HT-29 (cell line): Measurements from ENCODE around the gene CCDC27. TPM values are rescaled to one million over a fixed set of nuclear protein-coding genes. Genes with fewer than 3 reads are reported as not detected.
"Not testable (repeated sequence)": the region's sequence is repeated elsewhere in the genome, so short reads cannot be mapped to it uniquely, and the experiment has no call there.

Source experiments
- DNase-seq: peaks from one replicate; pipeline ENCODE4 v3.0.0-alpha.2; 2015; ENCODE audit warnings: low spot score
- total RNA-seq: library from RNA; depleted of rRNA; stranded (reverse); fragments of >200 nt; shearing (Covaris generic); gene quantifications from 2 replicates; pipeline ENCODE4 v1.2.3, GENCODE V29; 2014

The CCDC27 gene
- total RNA-seq, 1 experiment from 2014 or later: not detected

DNA sequence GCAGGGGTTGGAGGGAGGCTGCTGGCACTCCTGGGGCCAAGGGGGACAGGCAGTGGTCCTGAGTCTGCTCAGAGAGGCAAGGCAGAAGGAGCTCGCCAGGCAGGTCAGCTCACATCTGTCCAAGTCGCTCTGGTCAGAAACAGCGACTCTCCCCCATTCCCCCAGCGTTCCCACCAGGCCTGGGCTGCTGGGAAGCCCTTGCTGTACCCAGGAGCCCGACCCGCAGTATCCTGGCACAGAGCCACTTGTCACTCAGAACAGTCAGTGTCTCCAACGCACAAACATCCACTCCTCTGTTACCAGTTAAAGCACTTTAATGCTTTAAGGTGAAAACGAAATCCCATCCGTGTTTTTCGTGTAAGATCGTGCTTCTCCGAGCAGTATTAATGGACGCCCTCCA is 16.6 kb upstream of the CCDC27 start:
- no peak for DNase-seq

DNA sequence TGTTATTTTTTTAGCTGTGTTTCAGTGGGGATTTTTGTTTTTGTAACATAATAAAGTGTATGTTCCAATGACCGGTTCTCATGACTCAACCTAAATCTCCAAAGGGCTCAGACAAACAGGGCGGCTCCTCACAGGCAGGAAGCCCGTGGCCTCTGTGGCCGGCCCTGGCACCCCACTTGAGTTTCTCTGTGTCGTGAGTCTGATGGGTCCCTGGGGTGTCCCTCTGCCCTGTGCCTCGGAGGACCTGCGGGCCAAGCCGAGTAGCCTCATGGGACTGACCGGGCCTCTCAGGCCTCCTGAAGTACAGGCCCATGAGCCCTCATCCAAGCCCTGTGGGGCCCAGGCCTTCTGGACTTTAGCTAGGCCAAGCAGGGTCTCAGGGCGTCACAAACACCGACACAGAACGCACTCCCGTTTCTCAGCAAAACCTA is 16.1 kb upstream of the CCDC27 start:
- DNase-seq: no peak

DNA sequence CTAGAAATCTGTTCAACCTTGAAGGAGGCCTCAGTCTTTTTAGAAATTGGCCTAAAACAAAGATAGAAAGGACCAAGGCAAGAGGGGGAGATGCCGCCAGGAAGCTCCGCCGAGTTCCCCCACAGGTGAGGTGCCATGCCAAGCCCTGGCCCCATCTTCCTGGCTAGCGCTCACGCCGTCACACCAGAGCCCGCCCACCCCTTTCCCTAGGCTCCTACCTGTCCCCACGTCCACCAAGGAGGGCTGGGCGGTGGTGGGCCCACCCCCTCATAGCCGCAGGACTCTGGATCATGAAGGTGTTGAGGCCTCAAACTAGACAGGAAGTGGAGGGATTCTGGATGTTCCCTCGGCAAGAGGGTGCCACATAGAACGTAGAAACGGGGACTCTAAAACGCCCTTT is 15.5 kb upstream of the CCDC27 start:
- DNase-seq: no peak

DNA sequence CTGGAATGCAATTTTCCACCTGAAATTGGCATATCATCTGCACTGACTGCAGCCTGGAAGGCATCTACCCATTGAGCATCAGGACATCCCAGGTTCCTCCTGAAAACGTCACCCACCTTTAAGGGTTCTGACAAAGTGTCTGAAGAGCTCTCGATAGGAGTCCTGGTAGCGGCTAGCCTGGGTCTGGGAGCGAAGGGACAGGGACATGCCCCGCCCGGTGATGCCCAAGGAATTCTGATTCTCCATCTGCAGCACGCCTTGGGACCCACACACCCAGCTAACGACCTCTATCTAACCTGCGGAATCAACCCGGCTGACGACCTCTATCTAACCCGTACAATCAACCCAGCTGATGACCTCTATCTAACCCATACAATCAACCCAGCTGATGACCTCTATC is 13.3 kb upstream of the CCDC27 start:
- no peak for DNase-seq

DNA sequence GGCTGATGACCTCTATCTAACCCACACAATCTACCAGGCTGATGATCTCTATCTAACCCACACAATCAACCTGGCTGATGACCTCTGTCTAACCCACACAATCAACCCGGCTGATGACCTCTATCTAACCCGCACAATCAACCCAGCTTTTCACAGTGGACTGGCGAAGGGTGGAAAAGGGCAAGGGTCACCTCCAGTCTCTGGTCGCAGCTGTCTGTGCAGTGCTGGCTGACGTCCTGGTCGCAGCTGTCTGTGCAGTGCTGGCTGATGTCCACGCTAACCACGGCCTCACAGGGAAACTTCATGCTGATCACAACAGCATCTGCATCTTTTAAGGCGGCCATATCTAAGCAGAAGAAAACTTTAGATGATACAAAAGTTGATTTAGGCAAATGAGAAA is 12.2 kb upstream of the CCDC27 start:
- DNase-seq: no peak

DNA sequence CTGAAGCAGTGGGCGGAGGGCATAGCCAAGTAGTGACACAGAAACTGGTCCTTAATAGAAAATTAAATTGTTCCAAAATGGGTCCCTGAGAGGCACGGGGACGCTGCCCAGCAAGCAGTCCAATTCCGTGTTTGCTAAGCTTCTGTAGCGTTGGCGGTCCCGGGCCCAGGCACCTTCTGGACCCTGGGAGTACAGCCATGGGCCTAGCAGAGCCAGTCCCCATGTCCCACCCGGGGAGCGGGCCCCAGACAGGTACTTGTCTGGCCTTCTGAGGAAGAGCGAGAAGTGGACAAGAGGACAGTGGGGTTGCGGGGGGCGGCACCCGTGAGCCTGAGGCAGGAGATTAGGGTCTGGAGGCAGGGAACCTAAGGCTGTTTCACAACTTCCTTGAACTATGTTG is 11.5 kb upstream of the CCDC27 start:
- no peak for DNase-seq

DNA sequence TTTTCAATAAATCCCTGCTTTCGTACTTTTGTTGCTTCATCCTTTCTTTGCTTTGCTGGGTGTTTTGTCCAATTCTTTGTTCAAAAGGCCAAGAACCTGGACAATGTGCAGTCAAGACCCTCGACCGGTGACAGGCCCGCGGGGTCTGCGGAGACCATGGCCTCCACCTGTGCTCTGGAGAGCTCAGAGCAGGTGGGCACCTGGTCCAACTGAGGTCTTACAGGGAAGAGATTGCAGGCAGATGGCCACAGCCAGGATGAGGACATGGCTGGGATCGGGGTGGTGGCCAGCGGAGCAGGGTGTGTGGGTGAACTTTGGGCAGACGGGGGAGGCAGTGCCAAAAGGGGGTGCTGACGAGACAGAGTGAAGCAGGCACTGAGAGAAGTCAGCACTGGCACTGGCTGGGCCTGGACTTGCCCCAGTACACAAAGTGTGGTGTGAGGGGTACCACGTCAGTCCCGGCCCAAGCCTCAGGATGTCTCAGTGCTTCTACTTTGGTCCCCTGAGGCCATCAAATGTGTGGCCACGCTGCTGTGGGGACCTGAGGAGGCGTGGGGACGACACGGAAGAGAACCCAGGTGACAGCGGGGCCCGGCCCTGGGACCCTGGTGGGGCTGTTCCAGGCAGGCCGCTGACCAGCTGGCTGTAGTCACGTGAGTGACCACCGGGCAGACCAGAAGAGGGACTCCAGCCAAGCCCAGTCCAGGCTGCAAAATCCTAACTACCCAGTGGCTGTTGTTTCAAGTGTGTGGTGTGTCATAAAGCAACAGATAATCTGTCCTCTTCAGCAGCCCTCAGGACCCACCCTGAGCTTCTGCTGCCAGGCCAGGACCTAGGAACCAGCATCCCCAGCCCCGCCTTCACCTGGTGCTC is 10.4 kb upstream of the CCDC27 start:
- DNase-seq: no peak

DNA sequence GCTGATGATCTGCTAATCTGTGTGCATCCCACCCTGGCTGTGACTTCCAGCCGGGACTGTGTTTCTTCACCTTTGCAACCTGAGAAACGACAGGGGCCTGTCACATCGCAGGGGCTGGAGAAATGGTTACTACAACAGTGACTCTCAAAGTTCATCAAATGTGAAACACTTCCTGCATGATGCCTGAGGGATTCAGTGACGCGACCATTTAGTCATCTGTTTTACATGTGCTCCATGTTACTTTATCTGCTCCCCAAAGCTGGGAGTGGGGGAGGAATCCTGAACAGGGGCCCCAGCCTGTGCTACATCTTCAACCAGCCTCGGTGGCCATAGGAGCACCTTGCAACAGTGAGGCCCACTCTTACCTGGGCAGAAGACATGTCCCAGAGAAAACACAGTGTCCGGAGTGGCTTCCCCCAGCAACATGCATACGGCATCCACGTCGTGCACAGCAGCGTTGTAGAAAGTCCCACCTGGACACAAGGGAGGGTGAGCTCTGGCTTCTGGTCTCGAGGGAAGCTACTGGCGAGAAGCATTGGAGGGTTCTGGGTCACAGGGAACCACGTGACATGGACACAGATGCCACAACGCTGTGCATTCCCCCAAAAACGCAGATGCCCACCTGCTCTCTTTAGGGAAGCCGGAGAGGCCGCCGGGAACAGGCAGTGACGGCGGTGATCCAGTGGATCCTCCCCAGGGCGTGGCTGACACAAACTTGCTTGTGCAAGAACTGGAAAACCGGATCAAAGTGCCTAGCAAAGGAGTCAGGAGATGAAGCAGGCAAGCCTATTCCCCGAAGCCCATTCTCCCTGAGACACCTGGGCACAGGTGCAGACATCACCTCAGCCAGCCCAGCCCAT is 9.6 kb upstream of the CCDC27 start:
- DNase-seq: no peak

DNA sequence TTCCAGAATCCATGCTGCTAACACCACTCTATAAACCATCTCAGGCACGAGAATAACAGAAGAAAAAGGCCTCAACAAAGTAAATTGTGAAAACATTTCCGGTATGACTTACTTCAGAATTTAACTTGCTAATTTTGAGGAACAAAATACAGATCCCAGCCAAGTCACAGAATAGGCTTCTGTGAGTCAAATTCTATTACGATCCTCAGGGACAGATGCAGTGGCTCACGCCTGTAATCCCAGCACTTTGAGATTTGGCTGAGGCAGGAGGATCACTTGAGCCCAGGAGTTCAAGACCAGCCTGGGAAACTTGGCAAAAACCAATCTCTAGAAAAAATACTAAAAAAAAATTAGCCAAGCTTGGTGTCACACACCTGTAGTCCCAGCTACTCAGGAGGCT is 8.8 kb upstream of the CCDC27 start:
- no peak for DNase-seq

DNA sequence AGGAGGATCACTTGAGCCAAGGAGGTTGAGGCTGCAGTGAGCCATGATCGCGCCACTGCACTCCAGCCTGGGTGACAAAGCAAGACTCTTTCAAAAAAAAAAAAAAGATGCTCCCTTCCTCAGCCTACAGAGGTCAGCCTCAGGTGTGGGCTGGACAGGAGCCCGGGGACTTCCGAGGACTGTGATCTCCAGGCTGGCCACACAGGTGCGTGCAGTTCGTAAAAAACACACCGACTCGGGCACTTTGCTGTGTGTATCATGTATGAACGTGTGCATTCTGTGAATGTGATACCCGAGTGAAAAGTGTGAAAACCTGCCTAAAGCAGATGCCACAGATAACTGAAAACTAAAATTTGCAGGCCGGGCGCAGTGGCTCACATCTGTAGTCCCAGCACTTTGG is 8.4 kb upstream of the CCDC27 start:
- DNase-seq: no peak

DNA sequence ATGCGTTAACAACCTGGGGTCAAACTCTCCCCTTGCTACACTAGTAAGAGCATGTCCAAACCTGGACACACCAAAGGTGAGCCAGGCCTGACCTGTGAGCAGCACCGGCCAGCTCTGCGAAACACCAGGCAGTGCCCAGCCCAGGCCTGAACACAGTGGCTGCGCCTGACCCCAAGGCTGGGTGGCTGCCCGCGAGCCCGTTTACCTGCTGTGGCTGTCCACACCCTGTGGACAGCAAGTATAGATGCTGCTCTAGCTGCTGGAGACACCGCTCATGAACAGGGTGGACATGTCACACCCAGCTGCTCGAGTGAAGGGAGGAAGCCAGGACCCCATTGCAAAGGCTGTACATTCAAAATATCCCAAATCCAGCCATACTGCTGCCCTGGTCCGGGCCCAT is 7.6 kb upstream of the CCDC27 start:
- no peak for DNase-seq

DNA sequence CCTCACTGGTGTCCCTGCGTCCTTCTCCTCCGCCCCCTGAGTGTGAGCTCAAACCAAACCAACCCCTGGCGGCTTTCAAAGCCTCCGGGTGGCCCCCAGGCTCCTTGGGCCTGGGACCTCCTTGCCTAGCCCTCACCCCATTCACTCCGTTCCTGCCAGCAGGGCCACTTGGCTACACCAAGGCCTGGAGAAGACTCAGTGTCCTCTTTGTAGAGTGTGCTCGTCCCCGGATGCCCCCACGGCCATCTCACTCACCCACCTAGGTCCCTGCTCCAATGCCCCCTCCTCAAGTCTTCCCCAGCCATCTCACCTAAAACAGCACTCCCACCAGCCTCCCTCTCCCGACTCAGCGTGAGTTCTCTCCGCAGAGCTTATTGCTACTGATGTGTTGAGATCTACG is 7.2 kb upstream of the CCDC27 start:
- no peak for DNase-seq

DNA sequence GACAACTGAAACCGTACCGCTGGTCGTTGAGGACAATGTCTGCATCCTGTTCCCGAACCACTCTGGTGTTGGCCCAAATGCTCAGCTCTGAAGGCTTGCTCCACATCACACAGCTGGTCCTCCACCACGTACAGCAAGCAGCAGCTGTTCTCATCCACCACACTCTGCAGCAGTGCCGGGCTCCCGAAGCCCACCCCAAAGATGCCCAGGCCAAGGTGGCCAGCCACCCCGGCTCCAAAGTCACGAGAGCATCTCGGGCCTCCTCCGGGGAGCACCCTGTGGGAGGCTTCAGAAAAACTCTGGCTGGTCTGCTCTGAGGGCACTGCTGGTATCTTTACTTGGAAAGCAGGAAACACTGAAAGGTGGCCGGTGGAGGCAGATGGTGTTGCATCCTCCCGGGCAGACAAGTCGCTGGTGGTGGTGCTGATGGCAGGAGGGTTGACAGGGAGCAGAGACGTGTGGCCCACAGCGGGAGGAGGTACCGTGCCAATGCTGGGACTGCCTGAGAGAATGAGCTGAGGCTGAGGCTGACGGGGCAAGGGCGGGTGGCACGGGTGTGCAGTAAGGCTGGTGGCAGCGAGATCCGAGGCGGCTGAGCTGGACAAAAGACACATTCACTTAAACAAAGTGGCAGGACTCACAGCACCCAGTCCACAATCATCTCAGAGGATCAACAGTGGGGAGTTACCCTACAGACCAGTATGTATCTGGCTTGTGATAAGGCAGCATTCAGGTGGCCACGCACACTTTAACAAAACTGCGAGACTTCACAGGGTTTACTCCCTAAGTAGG is 6.5 kb upstream of the CCDC27 start:
- DNase-seq: no peak

DNA sequence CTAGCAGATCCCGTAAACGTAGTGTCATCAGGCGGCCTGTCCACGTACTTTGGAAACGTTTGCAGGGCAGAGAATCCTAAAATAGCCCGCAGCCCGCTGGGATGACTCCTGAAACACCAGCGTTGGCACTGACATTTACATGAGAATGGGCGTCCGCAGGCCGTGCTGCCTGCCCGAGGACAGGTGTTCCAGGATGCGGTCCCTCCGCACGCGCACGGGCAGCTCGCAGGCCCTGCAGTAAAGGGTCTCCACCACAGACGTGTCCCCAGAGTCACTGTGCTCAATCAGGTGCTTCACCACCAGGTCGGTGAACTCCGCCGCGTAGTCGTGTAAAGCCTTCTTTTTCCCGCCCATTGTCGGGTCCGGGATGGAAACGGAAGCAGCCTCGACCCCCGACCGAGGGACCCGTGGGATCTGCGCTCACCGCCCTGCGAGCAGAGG is 5.8 kb upstream of the CCDC27 start:
- no peak for DNase-seq

DNA sequence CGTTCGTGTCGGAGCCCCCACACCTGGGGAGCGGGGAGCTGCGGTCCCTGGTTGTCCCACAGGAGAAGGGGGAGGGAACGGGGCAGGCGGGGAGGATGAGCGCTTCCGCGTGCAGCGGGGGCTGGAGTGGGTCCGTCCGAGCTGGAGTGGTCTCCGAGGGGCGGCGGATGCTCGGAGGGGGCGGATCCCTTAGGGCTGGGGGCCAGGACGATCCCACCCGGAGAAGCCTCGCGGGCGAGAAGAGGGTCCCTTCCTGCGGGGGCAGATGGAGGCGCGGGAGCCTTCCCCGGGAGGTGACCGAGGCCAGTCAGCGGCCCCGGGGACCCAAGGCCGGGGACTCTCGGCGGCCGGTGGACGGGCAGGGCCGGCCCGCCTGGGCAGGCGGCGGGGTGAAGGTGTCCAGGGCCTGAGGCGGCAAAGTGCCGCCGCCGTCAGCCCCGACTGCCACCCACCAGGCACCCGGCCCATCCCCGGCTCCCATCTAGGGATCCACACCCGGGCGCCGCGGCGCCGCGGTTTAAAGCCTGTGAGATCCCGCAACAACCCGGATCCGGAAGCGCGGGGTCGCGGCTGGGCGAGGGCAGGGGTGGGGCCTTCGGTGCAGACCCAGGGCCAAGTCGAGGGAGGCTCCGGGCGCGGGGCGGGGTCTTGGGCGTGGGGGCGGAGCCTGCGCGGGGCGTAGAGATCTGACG is 5.3 kb upstream of the CCDC27 start:
- no peak for DNase-seq

DNA sequence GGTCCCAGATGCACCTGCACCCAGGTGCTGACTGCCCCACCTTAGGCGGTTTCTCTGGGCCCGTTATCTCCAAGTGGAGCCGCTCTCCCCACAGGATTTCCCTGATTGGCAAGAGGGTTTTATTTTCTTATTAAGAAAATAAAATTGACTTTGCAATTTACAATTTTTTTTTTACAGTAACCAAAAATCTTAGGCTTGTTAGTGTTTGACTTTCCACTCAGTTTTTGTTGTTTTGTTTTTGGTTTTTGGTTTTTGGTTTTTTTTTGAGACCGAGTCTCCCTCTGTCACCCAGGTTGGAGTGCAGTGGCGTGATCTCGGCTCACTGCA is 4.8 kb upstream of the CCDC27 start:
- no peak for DNase-seq

DNA sequence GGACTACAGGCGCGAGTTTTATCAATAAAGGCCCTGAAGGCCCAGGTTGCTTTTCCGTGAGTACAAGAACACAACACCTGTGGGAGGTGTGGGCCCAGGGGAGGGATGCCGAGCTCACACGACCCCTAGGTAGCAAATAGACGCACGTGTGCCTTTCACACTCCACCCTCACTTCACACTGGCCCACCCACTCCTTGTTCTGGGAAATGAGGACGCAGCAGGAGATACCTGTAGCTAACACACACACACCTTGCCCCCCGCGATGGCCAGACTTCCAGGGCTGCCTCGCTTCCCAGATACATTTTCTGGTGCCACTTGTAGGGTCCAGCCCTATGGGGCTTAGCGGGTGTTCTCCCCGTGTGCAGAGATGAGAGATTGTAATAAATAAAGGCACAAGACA is 4.3 kb upstream of the CCDC27 start:
- DNase-seq: no peak

DNA sequence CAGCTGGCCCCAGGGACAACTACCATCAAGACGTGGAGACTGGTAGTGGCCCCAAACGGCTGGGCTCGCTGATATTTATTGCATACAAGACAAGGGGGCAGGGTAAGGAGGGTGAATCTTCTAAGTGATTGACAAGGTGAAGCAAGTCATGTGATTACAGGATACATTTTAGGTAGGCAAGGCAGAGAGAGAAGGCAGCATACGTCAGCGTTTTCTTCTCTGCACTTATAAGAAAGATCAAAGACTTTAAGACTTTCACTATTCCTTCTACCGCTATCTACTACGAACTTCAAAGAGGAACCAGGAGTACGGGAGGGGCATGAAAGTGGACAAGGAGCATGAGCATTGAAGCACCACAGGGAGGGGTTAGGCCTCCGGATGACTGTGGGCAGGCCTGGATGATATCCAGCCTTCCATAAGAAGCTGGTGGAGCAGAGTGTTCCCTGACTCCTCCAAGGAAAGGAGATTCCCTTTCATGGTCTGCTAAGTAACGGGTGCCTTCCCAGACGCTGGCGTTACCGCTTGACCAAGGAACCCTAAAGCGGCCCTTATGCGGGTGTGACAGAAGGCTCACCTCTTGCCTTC is 3.8 kb upstream of the CCDC27 start:
- not testable (repeated sequence) for DNase-seq

DNA sequence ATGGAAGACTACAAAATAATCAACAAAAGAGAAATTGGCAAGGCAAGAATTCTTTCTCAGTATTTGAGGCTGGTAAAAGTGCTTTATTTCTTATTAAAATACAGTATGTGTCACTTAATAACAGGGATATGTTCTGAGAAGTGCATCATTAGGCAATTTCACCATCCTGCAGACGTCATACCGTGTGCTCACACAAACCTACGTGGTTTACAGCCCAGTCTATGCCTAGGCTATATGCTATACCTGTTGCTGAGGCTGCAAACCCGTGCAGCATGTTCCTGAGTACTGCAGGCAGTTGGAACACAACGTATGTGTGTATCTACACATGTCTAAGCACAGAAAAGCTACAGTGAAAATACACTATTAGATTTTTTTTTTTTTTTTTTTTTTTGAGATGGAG is 2.7 kb upstream of the CCDC27 start:
- no peak for DNase-seq

DNA sequence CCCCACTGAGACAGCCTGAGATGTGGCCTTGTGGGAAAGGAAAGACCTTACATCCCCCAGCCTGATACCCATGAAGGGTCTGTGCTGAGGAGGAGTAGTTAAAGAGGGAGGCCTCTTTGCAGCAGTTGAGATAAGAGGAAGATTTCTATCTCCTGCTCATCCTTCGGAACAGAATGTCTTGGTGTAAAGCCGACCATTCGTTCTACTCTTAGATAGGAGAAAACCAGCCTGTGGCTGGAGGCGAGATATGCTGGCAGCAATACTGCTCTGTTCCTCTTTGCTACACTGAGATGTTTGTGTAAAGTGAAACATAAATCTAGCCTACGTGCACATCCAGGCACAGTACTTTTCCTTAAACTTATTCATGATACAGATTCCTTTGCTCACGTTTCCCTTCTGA is 1.5 kb upstream of the CCDC27 start:
- no peak for DNase-seq
